ENCODE measurements around the gene KDF1.

The KDF1 gene

GRCh38 chr1:26959722-26960624 lies at the start of gene KDF1:
Gene KDF1 (minus strand): TSS chr1:26960468. CDS start chr1:26952380, 8,088 bp downstream.
- in situ Hi-C loops (cut with MboI; ENCODE audit: low sequenced_read_pairs): no loop called here

- in situ Hi-C loops (cut with MboI; ENCODE audit: low sequenced_read_pairs): no loop called here
Observed at GRCh38 chr1:27009601-27010197, 49.4 kb upstream of the KDF1 start.

- in situ Hi-C loops (cut with MboI; ENCODE audit: low sequenced_read_pairs): no loop called here
Observed at GRCh38 chr1:27007909-27008582, 47.8 kb upstream of the KDF1 start.

GRCh38 chr1:27006683-27007082 lies 46.4 kb upstream of the KDF1 start:
- in situ Hi-C loops (cut with MboI; ENCODE audit: low sequenced_read_pairs): no loop called here

GRCh38 chr1:27005648-27006496 lies 45.6 kb upstream of the KDF1 start:
- in situ Hi-C loops (cut with MboI; ENCODE audit: low sequenced_read_pairs): no loop called here

GRCh38 chr1:27005166-27005530 lies 44.9 kb upstream of the KDF1 start:
- in situ Hi-C loops (cut with MboI; ENCODE audit: low sequenced_read_pairs): no loop called here

- in situ Hi-C loops (cut with MboI; ENCODE audit: low sequenced_read_pairs): no loop called here
Observed at GRCh38 chr1:27004471-27005165, 44.4 kb upstream of the KDF1 start.

GRCh38 chr1:27003745-27004470 lies 43.6 kb upstream of the KDF1 start:
- in situ Hi-C loops (cut with MboI; ENCODE audit: low sequenced_read_pairs): no loop called here

- in situ Hi-C loops (cut with MboI; ENCODE audit: low sequenced_read_pairs): no loop called here
Observed at GRCh38 chr1:27001570-27002360, 41.5 kb upstream of the KDF1 start.

GRCh38 chr1:27000817-27001460 lies 40.7 kb upstream of the KDF1 start:
- in situ Hi-C loops (cut with MboI; ENCODE audit: low sequenced_read_pairs): no loop called here

- in situ Hi-C loops (cut with MboI; ENCODE audit: low sequenced_read_pairs): no loop called here
Observed at GRCh38 chr1:27000090-27000816, 40.0 kb upstream of the KDF1 start.

- in situ Hi-C loops (cut with MboI; ENCODE audit: low sequenced_read_pairs): loop anchor here (5.0 kb wide), 1 partner anchor 98 kb away; no protein-coding TSS in a partner anchor
Observed at GRCh38 chr1:26999440-26999987, 39.2 kb upstream of the KDF1 start.

- in situ Hi-C loops (cut with MboI; ENCODE audit: low sequenced_read_pairs): loop anchor here (5.0 kb wide), 1 partner anchor 99 kb away; no protein-coding TSS in a partner anchor
Observed at GRCh38 chr1:26998429-26999300, 38.4 kb upstream of the KDF1 start.

GRCh38 chr1:26996665-26997064 lies 36.4 kb upstream of the KDF1 start:
- in situ Hi-C loops (cut with MboI; ENCODE audit: low sequenced_read_pairs): loop anchor here (5.0 kb wide), 1 partner anchor 101 kb away; no protein-coding TSS in a partner anchor

GRCh38 chr1:26996024-26996423 lies 35.8 kb upstream of the KDF1 start:
- in situ Hi-C loops (cut with MboI; ENCODE audit: low sequenced_read_pairs): loop anchor here (5.0 kb wide), 1 partner anchor 101 kb away; no protein-coding TSS in a partner anchor

All from HL-60/S4 (cell line).